ENCODE data around the gene CST8.

The CST8 gene

GRCh38 chr20:23476015-23476754, 14.7 kb upstream of the CST8 start:
- no peak for DNase-seq (ENCODE audit: low spot score)

GRCh38 chr20:23477223-23477622, 13.7 kb upstream of the CST8 start:
- DNase-seq (ENCODE audit: low spot score): no peak

DNA sequence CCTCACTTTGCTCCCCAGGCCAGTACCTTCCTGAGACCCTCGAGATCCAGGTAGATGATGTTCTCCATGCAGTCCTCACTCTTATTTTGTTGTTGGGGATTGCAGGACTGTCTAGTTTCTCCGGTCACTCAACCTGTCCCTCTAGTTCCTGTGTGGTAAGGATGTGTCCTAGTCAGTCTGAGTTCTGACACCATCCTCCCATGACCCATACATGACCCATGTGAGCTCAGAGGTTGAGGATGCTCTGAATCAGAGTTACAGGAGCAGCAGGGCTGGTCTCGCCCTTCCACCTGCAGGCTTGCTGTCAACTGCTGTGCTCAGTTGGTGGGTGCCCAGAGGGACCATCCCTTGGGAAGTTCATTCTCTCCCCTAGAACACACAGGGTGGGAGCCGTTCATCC, 11.9 kb upstream of the CST8 start:
- no peak for DNase-seq (ENCODE audit: low spot score)

DNA sequence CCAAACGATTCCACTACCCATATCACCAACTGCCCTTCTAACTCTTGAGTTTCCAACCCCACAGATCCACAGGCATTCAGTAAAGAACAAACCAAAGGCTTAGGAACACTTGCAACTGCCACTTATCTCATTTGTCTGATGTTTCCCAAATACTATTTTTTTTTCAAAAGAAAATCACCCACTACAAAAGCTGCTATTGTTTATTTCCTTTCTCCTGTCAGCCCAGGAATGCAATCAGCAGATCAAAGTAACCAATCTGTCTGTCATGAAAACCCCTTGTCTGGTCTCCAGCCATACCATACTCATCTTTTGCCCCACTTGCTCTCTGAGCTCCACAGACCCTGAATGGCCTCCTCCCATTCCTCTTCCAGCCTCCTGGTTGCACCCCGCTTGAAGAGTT, 8.8 kb upstream of the CST8 start:
- DNase-seq (ENCODE audit: low spot score): no peak

GRCh38 chr20:23484081-23484480, 6.8 kb upstream of the CST8 start:
- no peak for DNase-seq (ENCODE audit: low spot score)

DNA sequence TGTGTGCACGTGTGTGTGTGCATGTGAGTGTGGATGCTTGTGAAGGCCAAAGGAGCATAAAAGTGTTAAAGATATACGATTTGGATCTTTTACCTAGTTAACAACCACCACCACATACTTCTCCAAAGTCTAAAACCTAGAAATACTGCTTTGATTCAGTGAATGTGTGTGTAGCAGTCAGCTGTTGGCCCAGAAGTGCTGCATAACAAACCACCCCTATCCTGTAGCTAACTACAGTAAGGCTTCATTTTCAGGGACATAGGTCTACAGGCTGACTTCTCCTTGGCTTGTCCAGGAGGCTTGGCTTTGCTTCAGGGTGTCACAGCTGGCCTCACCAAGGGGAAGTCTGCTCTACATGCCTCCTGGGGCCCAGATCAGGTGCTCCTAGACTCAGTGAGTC, 2.4 kb upstream of the CST8 start:
- no peak for DNase-seq (ENCODE audit: low spot score)

GRCh38 chr20:23488996-23489395, 1.9 kb upstream of the CST8 start:
- DNase-seq (ENCODE audit: low spot score): no peak

DNA sequence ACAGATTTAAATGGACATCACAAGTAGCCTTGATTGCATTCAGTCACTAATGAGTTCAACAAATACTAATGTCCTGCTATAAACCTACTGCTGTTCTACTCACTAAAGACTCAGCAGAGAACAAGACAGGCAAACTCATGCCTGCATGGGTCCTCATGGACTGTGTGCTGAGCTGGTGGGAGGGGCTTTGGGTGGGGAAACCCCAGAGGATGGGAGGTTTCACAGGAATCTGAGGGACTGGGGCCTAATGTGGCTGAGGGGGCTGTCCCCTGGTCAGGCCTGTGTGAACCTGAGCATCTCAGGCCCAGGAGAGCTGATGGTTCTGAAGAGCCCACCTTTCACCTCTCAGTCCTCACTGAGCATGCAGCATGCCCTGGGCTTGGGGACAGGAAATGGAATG, 1.4 kb downstream of the CST8 start:
- DNase-seq (ENCODE audit: low spot score): no peak

DNA sequence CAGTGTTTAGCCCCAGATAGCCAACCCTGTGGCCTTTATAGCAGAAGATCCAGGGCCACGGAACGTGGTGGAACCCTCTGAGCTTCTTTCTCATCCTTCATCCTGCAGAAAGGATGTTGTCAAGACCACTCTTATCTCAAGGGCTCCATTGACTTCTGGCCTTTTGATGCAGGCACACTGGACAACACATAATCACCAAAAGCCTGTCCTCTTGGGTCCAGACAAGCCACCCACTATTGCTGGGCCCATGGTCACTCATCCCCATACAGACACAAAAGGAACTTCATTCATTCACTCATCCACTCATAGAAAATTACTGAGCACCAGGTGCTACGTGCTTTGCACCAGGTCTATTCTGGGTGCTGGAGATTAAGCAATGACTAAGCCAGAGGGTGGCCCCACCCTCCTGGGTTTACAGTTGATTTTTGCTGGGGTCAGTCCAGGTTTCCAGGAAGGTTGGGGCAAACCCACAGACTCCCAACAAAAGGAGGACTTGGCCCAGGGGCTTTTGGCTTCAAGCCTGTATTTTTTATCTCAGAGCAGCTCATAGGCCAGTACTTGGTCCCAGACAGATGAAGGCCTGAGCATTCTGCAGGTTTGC, 2.4 kb downstream of the CST8 start:
- no peak for DNase-seq (ENCODE audit: low spot score)

DNA sequence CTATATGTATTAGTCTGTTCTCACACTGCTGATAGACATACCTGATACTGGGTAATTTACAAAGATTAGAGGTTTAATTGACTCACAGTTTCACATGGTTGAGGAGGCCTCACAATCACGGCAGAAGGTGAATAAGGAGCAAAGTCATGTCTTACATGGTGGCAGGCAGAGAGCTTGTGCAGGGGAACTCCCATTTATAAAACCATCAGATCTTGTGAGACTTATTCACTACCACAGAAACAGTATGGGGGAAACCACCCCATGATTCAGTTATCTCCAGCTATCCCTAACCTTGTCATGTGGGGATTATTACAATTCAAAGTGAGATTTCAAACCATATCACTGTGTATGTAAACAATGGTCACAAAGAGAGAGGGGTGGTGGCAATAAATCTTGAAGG, 6.6 kb downstream of the CST8 start:
- DNase-seq (ENCODE audit: low spot score): no peak

GRCh38 chr20:23501926-23502325, 11.0 kb downstream of the CST8 start:
- no peak for DNase-seq (ENCODE audit: low spot score)

- DNase-seq (ENCODE audit: low spot score): no peak
Measured at GRCh38 chr20:23503649-23504048, 12.7 kb downstream of the CST8 start.

- no peak for DNase-seq (ENCODE audit: low spot score)
Measured at GRCh38 chr20:23507346-23507745, 16.4 kb downstream of the CST8 start.

DNA sequence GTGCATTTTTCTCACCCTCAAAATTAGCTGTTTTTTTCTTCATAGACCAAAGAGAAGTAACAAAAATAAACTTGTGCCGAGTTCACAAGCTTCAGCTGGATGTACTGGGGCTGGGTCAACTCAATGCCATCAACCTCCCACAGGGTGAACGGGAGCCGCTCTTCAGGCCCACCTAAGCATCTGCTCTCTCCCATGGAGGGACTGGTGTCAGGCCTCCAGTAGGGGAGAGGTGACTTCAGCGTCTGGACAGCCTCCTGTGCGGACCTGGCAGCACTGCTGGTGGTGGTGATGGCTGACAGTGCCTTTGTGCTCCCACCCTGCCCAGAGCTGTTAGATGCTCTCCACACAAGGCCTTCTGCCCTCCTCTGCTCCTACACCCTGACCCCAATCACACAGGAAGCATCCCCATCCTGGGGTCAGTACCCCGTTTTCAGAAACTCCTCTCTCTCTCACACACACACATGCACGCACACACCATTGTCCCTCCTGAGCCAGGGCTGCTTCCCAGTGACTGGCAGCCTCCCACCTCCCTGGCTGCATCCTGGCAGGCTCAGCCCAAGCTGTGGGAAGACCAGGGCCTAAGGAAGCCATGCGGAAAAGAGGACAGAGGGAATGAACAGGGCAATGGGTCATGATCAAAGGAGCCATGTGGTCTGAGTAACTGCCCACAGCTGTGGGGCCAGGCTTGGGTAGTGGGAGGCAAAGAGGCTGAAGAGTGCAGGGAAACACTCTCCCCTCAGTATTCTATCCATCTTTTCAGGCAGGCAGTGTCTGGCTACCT, 17.7 kb downstream of the CST8 start:
- DNase-seq (ENCODE audit: low spot score): no peak

DNA sequence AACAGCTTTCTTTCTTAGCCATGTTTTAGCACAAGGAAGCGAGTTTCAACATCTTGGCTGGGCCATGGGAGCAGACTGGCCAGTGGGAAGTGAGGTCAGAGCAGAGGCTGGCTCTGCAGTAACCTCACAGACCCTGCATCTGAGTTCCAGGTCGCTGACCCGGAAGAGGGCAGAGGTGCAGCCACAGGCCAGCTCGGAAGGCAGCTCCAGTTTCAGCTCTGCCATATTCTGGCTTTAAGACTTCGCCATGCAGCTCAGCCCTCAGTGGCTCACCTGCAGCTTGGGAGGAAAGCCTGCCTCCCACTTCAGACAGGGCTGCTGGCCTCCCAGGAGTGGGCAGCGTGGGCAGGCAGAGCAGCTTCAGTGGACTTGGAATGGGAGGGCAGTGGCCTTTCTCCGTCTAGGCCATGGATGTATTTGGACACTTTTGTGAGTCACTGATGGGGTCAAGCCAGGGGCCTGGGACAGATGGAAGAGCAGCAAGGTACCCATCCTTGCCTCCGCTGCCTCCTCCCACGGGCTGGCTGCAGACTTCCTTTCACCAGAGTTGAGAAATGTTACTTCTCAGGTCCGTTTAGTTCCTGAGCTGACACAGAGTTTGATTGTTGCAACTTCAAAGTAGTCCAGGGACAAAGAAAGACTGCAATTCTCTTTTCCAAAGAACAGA, 18.5 kb downstream of the CST8 start:
- DNase-seq (ENCODE audit: low spot score): no peak

- DNase-seq (ENCODE audit: low spot score): no peak
Measured at GRCh38 chr20:23510000-23510590, 19.2 kb downstream of the CST8 start.

- DNase-seq (ENCODE audit: low spot score): no peak
Measured at GRCh38 chr20:23513164-23513563, 22.2 kb downstream of the CST8 start.

GRCh38 chr20:23514848-23515247, 23.9 kb downstream of the CST8 start:
- no peak for DNase-seq (ENCODE audit: low spot score)

GRCh38 chr20:23515250-23515939, 24.5 kb downstream of the CST8 start:
- DNase-seq (ENCODE audit: low spot score): no peak

- no peak for DNase-seq (ENCODE audit: low spot score)
Measured at GRCh38 chr20:23517719-23518118, 26.8 kb downstream of the CST8 start.

DNA sequence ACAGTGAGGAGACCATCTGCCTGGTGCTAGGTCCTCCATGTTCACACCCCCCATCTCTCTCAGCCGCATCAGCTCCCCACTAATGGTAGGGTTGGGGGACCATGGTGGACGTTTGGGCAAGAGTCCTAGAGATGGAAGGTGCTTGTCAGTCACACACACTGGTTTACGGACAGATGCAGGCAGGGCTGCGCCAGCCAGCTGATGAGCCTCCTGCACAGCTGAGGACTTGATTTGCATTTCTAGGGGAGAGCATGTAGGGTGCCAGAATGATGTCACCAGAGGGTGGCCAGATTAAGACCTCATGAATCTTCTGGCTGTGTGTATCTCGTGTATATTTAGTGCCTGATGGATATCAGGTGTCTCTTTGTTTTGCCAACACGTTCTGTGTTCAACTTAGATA, 28.6 kb downstream of the CST8 start:
- no peak for DNase-seq (ENCODE audit: low spot score)

- no peak for DNase-seq (ENCODE audit: low spot score)
Measured at GRCh38 chr20:23520185-23520584, 29.3 kb downstream of the CST8 start.
